GM12873 (cell line): Measurements from ENCODE around the gene KAZN.

ENCODE experiments used
- CTCF ChIP-seq: IDR thresholded peaks from 2 replicates; pipeline ENCODE4 v1.5.1; 2012; ENCODE audit warnings: low read depth, mild to moderate bottlenecking, moderate library complexity, low read length, control low read depth; ENCODE audit not compliant: insufficient read depth; ENCODE audit errors: missing control alignments

The KAZN gene

GRCh38 chr1:15022048-15022447 lies 423.6 kb downstream of the KAZN start:
- TF ChIP-seq CTCF: no peak

GRCh38 chr1:15023205-15023604 lies 424.7 kb downstream of the KAZN start:
- no peak for TF ChIP-seq CTCF

- TF ChIP-seq CTCF: no peak
Measured at GRCh38 chr1:15023976-15024375, 425.5 kb downstream of the KAZN start.

GRCh38 chr1:15026117-15026489 lies 427.6 kb downstream of the KAZN start:
- TF ChIP-seq CTCF: no peak

- TF ChIP-seq CTCF: peak; percentile 90
Measured at GRCh38 chr1:15027515-15027986, 429.1 kb downstream of the KAZN start.

DNA sequence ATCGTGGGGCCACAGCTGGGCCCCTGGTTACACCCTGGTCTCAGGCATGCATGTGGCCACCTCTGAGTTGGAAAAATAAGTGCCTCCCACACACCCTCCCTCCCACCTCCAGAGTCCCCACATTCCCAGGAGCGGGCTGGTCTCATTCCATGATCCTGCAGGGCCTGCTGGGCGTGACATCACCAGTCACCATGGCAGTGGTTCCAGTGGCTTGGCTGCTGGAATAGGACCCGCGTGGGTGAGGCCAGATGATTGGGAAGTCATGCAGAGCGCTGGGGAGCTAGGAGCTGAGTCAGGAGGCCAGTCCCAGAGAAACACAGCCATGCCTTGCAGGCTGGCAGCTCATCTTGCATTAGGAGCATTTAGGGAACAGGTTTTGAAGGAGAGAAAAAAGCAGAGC lies 429.6 kb downstream of the KAZN start:
- TF ChIP-seq CTCF: no peak

DNA sequence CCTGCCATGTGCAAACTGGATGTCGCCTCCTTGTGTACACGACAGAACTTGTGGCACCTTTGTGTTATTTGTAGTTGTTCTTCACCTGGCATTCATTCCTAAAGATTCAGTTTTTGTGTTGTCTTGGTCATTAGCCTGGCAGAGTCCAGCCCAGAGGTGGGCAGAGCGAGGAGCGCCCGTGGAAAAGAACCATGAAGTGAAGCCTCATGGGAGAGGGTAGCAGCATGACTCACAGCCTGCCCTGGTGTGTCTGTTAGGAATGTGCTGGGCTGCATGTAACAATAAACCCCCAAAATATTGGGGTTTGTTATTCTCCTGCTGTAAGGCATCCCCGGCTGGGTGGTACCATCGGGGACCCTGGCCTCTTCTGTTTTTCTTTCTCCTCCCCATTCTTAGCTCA lies 430.1 kb downstream of the KAZN start:
- TF ChIP-seq CTCF: no peak
